Activated CD4-positive, alpha-beta T cell treated with anti-CD3 and anti-CD28 coated beads, Interleukin-2, amount 10 ng/mL, durations not matched to agents 24 days and 14 days (primary cell): ENCODE data around the gene FCER2. TPM values are rescaled to one million over a fixed set of nuclear protein-coding genes. Genes with fewer than 3 reads are reported as not detected.
A peak's percentile ranks its signal among the peaks of the same experiment; 100 is the strongest.

Experiments
- DNase-seq: peaks from one replicate; pipeline ENCODE4 v3.0.0; 2022
- H3K27ac Mint-ChIP-seq: one replicate; pipeline ENCODE4 v1.8.0; 2022; ENCODE audit warnings: mild to moderate bottlenecking, mixed read lengths
- H3K27me3 Mint-ChIP-seq: one replicate; pipeline ENCODE4 v1.8.0; 2022; ENCODE audit warnings: mixed read lengths
- H3K36me3 Mint-ChIP-seq: one replicate; pipeline ENCODE4 v1.8.0; 2022; ENCODE audit warnings: low read depth, mild to moderate bottlenecking, mixed read lengths
- H3K4me1 Mint-ChIP-seq: one replicate; pipeline ENCODE4 v1.8.0; 2021; ENCODE audit warnings: mixed read lengths
- H3K4me3 Mint-ChIP-seq: one replicate; pipeline ENCODE4 v1.8.0; 2022; ENCODE audit warnings: mild to moderate bottlenecking, moderate library complexity, mixed read lengths
- H3K9me3 Mint-ChIP-seq: one replicate; pipeline ENCODE4 v1.8.0; 2021; ENCODE audit warnings: mixed read lengths
- intact Hi-C: fragments of 100-400 bp; cut with micrococcal nuclease; formaldehyde crosslinking; loops from one replicate; pipeline ENCODE4 v1.15.1; 2023
- total RNA-seq: library from RNA; stranded (reverse); gene quantifications from 2 replicates; pipeline ENCODE4 v1.2.3, GENCODE V29; 2022

FCER2 gene
- total RNA-seq, 1 donor from 2014 or later, result not detected

DNA sequence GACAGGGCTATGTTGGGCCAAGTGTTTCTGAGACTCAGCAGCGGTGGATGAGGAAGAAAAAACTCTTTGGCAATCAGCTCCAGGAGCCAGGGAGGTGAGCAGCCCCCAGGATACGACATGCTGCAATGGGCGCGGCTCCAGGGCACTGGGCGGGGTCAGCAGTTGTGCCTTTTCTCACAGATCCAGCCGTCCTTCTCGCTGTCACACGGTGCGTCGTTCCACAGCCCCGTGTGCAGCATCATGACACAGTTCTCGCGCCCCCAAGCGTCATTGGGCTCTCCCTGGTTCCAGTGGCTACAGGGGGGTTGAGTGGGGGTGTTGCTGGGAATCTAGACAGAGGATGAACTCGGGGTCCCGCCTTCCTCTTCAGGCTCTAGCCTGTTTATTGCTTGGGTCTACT is 27.3 kb upstream of the FCER2 start:
- no peak overlapping the region for H3K27ac Mint-ChIP-seq
- no peaks in the 10 kb centered on the region for H3K36me3 Mint-ChIP-seq
- peaks cover 48% of the 10 kb centered on the region for H3K27me3 Mint-ChIP-seq
- H3K4me1 Mint-ChIP-seq, result no peaks in the 10 kb centered on the region
- intact Hi-C loops, result no loop called here
- no peaks in the 10 kb centered on the region for H3K9me3 Mint-ChIP-seq
- no peak overlapping the region for H3K4me3 Mint-ChIP-seq
- DNase-seq, result no peak

DNA sequence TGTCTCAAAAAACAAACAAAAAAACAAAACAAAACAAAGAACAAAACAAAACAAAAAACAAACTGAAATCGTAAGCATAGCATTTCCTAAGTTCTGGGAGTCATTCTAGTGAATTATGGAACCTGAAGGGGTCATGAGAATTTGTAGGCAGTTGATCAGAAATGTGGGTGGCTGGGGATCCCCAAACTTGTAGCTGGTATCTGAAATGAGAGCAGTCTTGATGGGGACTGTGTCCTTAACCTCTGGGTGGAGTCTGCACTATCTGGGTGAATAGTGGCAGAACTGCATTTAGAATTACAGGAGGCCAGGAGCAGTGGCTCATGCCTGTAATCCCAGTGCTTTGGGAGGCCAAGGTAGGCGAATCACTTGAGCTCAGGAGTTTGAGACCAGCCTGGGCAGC is 23.9 kb upstream of the FCER2 start:
- no peak overlapping the region for H3K4me3 Mint-ChIP-seq
- no peaks in the 10 kb centered on the region for H3K4me1 Mint-ChIP-seq
- H3K27me3 Mint-ChIP-seq, result peaks cover 27% of the 10 kb centered on the region
- H3K27ac Mint-ChIP-seq, result no peak overlapping the region
- intact Hi-C loops, result no loop called here
- no peaks in the 10 kb centered on the region for H3K36me3 Mint-ChIP-seq
- no peak for DNase-seq
- H3K9me3 Mint-ChIP-seq, result no peaks in the 10 kb centered on the region

GRCh38 chr19:7722231-7722651 is 20.3 kb upstream of the FCER2 start:
- no peak for DNase-seq
- intact Hi-C loops, result no loop called here
- Mint-ChIP-seq H3K9me3 (no peaks in the 10 kb centered on the region), H3K27ac (no peak overlapping the region), H3K4me1 (no peaks in the 10 kb centered on the region), H3K4me3 (no peak overlapping the region), H3K36me3 (no peaks in the 10 kb centered on the region), H3K27me3 (peaks cover 1% of the 10 kb centered on the region)

DNA sequence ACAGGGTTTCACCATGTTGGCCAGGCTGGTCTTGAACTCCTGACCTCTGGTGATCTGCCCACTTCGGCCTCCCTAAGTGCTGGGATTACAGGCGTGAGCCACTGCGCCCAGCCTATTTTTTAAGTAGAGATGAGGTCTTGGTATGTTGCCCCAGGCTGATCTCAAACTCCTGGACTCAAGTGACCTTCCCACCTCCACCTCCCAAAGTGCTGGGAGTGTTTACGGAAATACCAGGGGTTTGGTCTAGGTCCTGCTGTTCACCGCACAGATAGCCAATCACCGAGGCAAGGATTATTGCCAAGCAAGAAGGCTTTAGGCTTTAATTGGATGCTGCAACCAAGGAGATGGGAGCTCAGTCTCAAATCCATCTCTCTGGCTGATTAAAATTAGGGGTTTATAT is 18.4 kb upstream of the FCER2 start:
- no peak for DNase-seq
- peaks cover 7% of the 10 kb centered on the region for H3K9me3 Mint-ChIP-seq
- no peaks in the 10 kb centered on the region for H3K27me3 Mint-ChIP-seq
- H3K36me3 Mint-ChIP-seq, result no peaks in the 10 kb centered on the region
- H3K4me3 Mint-ChIP-seq, result no peak overlapping the region
- no peaks in the 10 kb centered on the region for H3K4me1 Mint-ChIP-seq
- intact Hi-C loops, result no loop called here
- no peak overlapping the region for H3K27ac Mint-ChIP-seq

- no peak for DNase-seq
- no peaks in the 10 kb centered on the region for H3K36me3 Mint-ChIP-seq
- H3K27ac Mint-ChIP-seq, result no peak overlapping the region
- H3K4me3 Mint-ChIP-seq, result no peak overlapping the region
- intact Hi-C loops, result no loop called here
- H3K4me1 Mint-ChIP-seq, result peaks cover 2% of the 10 kb centered on the region
- H3K9me3 Mint-ChIP-seq, result peaks cover 7% of the 10 kb centered on the region
- H3K27me3 Mint-ChIP-seq, result no peaks in the 10 kb centered on the region
Observed at GRCh38 chr19:7718668-7719067, 16.7 kb upstream of the FCER2 start.

- Mint-ChIP-seq H3K36me3 (no peaks in the 10 kb centered on the region), H3K27ac (no peak overlapping the region), H3K9me3 (peaks cover 7% of the 10 kb centered on the region), H3K4me1 (peaks cover 2% of the 10 kb centered on the region), H3K4me3 (no peak overlapping the region), H3K27me3 (no peaks in the 10 kb centered on the region)
- intact Hi-C loops, result no loop called here
- DNase-seq, result no peak
Observed at GRCh38 chr19:7716762-7717161, 14.8 kb upstream of the FCER2 start.

GRCh38 chr19:7715671-7716070 is 13.7 kb upstream of the FCER2 start:
- Mint-ChIP-seq H3K27ac (no peak overlapping the region), H3K36me3 (no peaks in the 10 kb centered on the region), H3K9me3 (peaks cover 7% of the 10 kb centered on the region), H3K27me3 (no peaks in the 10 kb centered on the region), H3K4me3 (no peak overlapping the region), H3K4me1 (peaks cover 2% of the 10 kb centered on the region)
- intact Hi-C loops, result no loop called here
- no peak for DNase-seq

DNA sequence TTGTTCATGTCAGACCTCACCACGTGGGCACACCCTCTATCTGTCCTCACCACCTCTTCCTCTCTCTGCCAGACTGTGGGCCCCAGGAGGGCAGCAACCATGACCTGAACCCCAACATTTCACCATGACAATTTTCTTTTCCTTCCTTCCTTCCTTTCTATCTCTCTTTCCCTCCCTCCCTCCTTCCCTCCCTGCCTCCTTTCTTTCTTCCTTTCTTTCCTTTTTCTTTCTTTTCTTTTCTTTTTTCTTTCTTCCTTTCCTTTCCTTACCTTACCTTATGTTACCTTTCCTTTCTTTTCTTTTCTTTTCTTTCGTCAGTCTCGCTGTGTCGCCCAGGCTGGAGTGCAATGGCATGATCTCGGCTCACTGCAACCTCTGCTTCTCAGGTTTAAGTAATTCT is 8.7 kb upstream of the FCER2 start:
- Mint-ChIP-seq H3K4me3 (no peak overlapping the region), H3K27ac (no peak overlapping the region), H3K9me3 (no peaks in the 10 kb centered on the region), H3K27me3 (peaks cover 6% of the 10 kb centered on the region), H3K4me1 (peaks cover 19% of the 10 kb centered on the region), H3K36me3 (no peaks in the 10 kb centered on the region)
- DNase-seq, result no peak
- intact Hi-C loops, result no loop called here

- no peaks in the 10 kb centered on the region for H3K9me3 Mint-ChIP-seq
- intact Hi-C loops, result no loop called here
- no peaks in the 10 kb centered on the region for H3K36me3 Mint-ChIP-seq
- no peak overlapping the region for H3K27ac Mint-ChIP-seq
- H3K4me1 Mint-ChIP-seq, result peaks cover 22% of the 10 kb centered on the region
- DNase-seq, result no peak
- no peak overlapping the region for H3K4me3 Mint-ChIP-seq
- peaks cover 6% of the 10 kb centered on the region for H3K27me3 Mint-ChIP-seq
Observed at GRCh38 chr19:7709932-7710460, 8.1 kb upstream of the FCER2 start.

GRCh38 chr19:7706955-7707456 is 5.1 kb upstream of the FCER2 start:
- peak overlapping the region; percentile 32 for H3K4me3 Mint-ChIP-seq
- H3K27me3 Mint-ChIP-seq, result peaks cover 16% of the 10 kb centered on the region
- no peak for DNase-seq
- intact Hi-C loops, result loop anchor here (2.0 kb wide), 1 partner anchor 66 kb away; no protein-coding TSS in a partner anchor
- H3K27ac Mint-ChIP-seq, result peak overlapping the region; percentile 27
- no peaks in the 10 kb centered on the region for H3K9me3 Mint-ChIP-seq
- H3K4me1 Mint-ChIP-seq, result peaks cover 20% of the 10 kb centered on the region
- H3K36me3 Mint-ChIP-seq, result no peaks in the 10 kb centered on the region

- Mint-ChIP-seq H3K9me3 (no peaks in the 10 kb centered on the region), H3K4me3 (peak overlapping the region; percentile 77), H3K27me3 (peaks cover 16% of the 10 kb centered on the region), H3K4me1 (peaks cover 20% of the 10 kb centered on the region), H3K27ac (peak overlapping the region; percentile 27), H3K36me3 (no peaks in the 10 kb centered on the region)
- no peak for DNase-seq
- intact Hi-C loops, result loop anchor here (2.0 kb wide), 1 partner anchor 66 kb away; no protein-coding TSS in a partner anchor
Observed at GRCh38 chr19:7706188-7706954, 4.4 kb upstream of the FCER2 start.

DNA sequence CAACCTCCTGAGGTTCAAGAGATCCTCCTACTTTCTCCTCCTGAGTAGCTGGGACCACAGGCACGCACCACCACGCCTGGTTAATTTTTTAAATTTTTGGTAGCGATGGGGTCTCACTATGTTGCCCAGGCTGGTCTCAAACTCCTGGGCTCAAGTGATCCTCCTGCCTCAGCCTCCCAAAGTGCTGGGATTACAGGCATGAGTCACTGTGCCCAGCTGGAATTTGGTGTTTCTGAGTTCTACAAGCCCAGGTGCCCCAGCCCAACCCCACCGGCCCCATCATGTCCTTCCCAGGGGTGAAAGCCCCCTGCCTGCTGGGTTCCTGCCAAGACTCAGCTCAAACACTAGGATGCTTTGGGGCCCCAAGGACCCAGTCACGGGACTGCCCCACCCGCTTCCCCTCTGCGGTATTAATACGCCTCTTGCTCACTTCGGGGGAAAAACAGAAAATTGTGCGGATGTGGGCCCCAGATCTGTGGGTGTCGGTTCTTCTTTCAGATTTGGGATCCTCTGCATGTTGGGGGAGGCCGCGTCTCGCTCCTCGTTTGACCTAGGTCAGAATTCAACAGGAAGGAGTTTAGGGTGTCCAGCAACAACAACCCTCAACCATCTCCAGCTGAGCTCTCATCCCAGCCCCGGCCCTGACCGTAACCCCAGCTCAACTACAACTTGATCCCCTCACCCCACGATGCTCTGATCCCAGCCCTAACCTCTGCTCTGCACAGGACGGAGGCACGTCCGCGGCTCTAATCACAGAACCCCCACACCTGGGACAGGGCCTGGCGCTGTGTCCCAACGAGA is 3.7 kb upstream of the FCER2 start:
- intact Hi-C loops, result loop anchor here (2.0 kb wide), 2 partner anchors 25 to 67 kb away; partner anchors contain the start of gene TRAPPC5
- DNase-seq, result peak; percentile 89
- H3K9me3 Mint-ChIP-seq, result no peaks in the 10 kb centered on the region
- H3K27me3 Mint-ChIP-seq, result peaks cover 16% of the 10 kb centered on the region
- peaks cover 20% of the 10 kb centered on the region for H3K4me1 Mint-ChIP-seq
- H3K36me3 Mint-ChIP-seq, result no peaks in the 10 kb centered on the region
- peak overlapping the region; percentile 85 for H3K27ac Mint-ChIP-seq
- H3K4me3 Mint-ChIP-seq, result peak overlapping the region; percentile 77

- intact Hi-C loops, result loop anchor here (2.0 kb wide), 1 partner anchor 24 kb away; the partner anchor contains the start of gene TRAPPC5
- peaks cover 20% of the 10 kb centered on the region for H3K27me3 Mint-ChIP-seq
- no peaks in the 10 kb centered on the region for H3K36me3 Mint-ChIP-seq
- H3K4me1 Mint-ChIP-seq, result peaks cover 22% of the 10 kb centered on the region
- H3K9me3 Mint-ChIP-seq, result no peaks in the 10 kb centered on the region
- DNase-seq, result no peak
- no peak overlapping the region for H3K4me3 Mint-ChIP-seq
- H3K27ac Mint-ChIP-seq, result no peak overlapping the region
Observed at GRCh38 chr19:7704280-7705060, 2.5 kb upstream of the FCER2 start.
